Epithelial cell of proximal tubule (primary cell): ENCODE data around the gene IP6K3. TPM values are rescaled to one million over a fixed set of nuclear protein-coding genes. Genes with fewer than 3 reads are reported as not detected.

Source experiments
- DNase-seq: peaks from one replicate; pipeline ENCODE4 v3.0.0-alpha.2; 2011; ENCODE audit warnings: low read depth
- H3K4me3 ChIP-seq: 2 replicates; pipeline ENCODE4 v1.5.1; 2011; ENCODE audit warnings: low read depth, mild to moderate bottlenecking, low read length
- total RNA-seq: library from RNA; depleted of rRNA; stranded (reverse); fragments of >200 nt; gene quantifications from 2 replicates; pipeline ENCODE4 v1.2.3, GENCODE V29; 2015
- TF ChIP-seq, protein P1 (sequence below): conservative IDR thresholded peaks from 2 replicates; pipeline ENCODE4 v1.5.1; 2012; ENCODE audit warnings: low read depth, mild to moderate bottlenecking, low read length

IP6K3 gene
- total RNA-seq, 1 donor from 2014 or later: 0.40 TPM

GRCh38 chr6:33731751-33732282, 14.9 kb downstream of the IP6K3 start:
- H3K4me3 ChIP-seq: no peak overlapping the region
- DNase-seq: no peak
- TF ChIP-seq, protein P1, sequence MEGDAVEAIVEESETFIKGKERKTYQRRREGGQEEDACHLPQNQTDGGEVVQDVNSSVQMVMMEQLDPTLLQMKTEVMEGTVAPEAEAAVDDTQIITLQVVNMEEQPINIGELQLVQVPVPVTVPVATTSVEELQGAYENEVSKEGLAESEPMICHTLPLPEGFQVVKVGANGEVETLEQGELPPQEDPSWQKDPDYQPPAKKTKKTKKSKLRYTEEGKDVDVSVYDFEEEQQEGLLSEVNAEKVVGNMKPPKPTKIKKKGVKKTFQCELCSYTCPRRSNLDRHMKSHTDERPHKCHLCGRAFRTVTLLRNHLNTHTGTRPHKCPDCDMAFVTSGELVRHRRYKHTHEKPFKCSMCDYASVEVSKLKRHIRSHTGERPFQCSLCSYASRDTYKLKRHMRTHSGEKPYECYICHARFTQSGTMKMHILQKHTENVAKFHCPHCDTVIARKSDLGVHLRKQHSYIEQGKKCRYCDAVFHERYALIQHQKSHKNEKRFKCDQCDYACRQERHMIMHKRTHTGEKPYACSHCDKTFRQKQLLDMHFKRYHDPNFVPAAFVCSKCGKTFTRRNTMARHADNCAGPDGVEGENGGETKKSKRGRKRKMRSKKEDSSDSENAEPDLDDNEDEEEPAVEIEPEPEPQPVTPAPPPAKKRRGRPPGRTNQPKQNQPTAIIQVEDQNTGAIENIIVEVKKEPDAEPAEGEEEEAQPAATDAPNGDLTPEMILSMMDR: no peak

DNA sequence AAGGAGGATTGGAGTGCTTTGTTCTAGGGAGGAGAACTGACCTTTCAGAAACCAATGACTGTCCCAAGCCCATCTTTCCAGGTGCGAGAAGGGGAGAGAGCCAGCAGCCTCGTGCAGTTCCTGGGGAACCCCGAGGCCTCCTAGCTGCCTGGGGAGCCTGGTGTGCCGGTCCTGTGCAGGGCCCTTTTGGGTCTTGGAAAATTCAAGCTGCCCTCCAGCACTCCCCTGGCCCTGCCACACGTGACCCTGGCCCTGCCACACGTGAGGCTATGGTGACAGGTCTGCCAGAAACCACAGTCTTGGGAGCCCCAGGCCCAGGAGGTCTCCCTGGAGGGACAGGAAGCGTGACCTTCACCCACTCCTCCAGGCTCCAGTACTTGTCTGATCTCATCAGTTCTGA, 15.7 kb downstream of the IP6K3 start:
- no peak overlapping the region for H3K4me3 ChIP-seq
- DNase-seq: no peak
- TF ChIP-seq, protein P1: no peak

GRCh38 chr6:33730611-33731010, 16.1 kb downstream of the IP6K3 start:
- DNase-seq: no peak
- TF ChIP-seq, protein P1: no peak
- no peak overlapping the region for H3K4me3 ChIP-seq

DNA sequence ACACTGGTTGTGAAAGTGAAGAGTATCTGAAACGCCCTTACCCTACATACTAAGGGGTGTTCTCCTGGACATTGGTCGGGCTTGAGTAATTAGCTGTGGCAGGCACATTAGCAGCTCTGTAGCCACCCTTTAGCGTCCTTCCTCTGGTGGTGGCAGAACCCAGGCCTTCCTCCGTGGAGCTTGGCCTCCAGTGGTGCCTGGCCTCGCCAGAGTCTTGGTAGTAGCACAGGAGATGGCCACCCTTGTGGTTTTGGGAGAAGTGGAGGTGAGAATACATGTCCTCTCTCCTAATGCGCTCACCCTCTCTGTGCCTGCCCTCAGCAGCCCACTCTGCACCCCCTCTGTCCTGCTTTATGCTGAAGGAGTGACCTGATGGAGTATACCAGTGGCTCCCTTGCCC, 17.6 kb downstream of the IP6K3 start:
- TF ChIP-seq, protein P1: no peak
- DNase-seq: no peak
- H3K4me3 ChIP-seq: no peak overlapping the region

GRCh38 chr6:33728438-33728837, 18.3 kb downstream of the IP6K3 start:
- H3K4me3 ChIP-seq: no peak overlapping the region
- TF ChIP-seq, protein P1: no peak
- no peak for DNase-seq

- no peak for DNase-seq
- TF ChIP-seq, protein P1: no peak
- no peak overlapping the region for H3K4me3 ChIP-seq
These were observed 18.8 kb downstream of the IP6K3 start for GRCh38 chr6:33727932-33728331.

DNA sequence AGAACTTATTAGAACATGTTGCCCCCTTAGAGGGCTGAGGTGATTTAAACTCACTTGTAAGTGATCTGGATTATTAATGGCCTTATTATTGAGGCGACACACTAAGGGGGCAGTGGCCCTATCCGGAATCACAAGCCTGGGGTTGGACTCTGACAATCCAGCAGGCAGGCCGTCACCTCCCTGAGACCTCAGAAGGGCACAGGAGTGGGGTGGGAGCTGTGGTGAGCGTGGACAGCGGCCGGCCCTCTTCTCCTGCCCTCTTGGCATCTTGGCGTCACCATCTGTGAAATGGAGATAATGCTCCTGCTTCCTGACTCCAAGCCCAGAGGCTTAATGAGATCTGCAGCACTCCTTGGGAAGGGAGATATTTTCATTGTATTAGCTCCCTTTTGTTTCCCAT, 19.6 kb downstream of the IP6K3 start:
- TF ChIP-seq, protein P1: no peak
- no peak for DNase-seq
- H3K4me3 ChIP-seq: no peak overlapping the region
